A549 (cell line): ENCODE results near the gene INHBA. TPM values are rescaled to one million over a fixed set of nuclear protein-coding genes. Genes with fewer than 3 reads are reported as not detected.

ENCODE experiments used
- ATAC-seq, 2 experiments: fragments of 200-7000 bp in 1 of 2; fragments of >200 bp in 1 of 2; cut with Nextera tagmentation in 1 of 2; cut with Tn5 transposase in 1 of 2; 3 replicates each; pipeline versions ENCODE4 v1.8.0 to v1.9.1; 2018 to 2020; ENCODE audit warnings: mild to moderate bottlenecking in 1 of 2, moderate library complexity in 1 of 2
- CTCF ChIA-PET: fragments of 300-600 bp; sonication (Branson Sonifier 250); formaldehyde crosslinking; extraction: SDS; loops from one replicate; lab custom pipeline; 2021; ENCODE audit warnings: antibody characterized with exemption, inconsistent platforms; lab: Yijun Ruan, JAX
- POLR2A ChIA-PET: fragments of 350-600 bp; formaldehyde crosslinking; extraction: SDS; loops from one replicate; lab custom pipeline; 2021; ENCODE audit warnings: antibody characterized with exemption, inconsistent platforms; lab: Yijun Ruan, JAX
- DNase-seq, 2 experiments: peaks; one replicate each; pipeline versions ENCODE4 v3.0.0 to v3.0.0-alpha.2; 2011 to 2016; ENCODE audit warnings: low read depth in 1 of 2, low spot score in 1 of 2
- FAIRE-seq: peaks from 2 replicates; lab custom pipeline; 2011; peaks lifted over from hg19 to GRCh38; lab: Jason Lieb, UNC
- H3K27ac ChIP-seq, 2 experiments: fragments of >200 bp; sonication (Bioruptor Twin); formaldehyde crosslinking; 3 replicates each; pipeline ENCODE4 v1.5.1; 2016 to 2017
- H3K4me1 ChIP-seq: fragments of >200 bp; sonication (Bioruptor Twin); formaldehyde crosslinking; 3 replicates; pipeline ENCODE4 v1.6.1; 2016
- H3K4me2 ChIP-seq: fragments of >200 bp; sonication (Bioruptor Twin); formaldehyde crosslinking; 3 replicates; pipeline ENCODE4 v1.6.1; 2016
- H3K4me3 ChIP-seq: fragments of >200 bp; sonication (Bioruptor Twin); formaldehyde crosslinking; 3 replicates; pipeline ENCODE4 v1.5.1; 2016
- H3K9me3 ChIP-seq: fragments of >200 bp; sonication (Bioruptor Twin); formaldehyde crosslinking; 3 replicates; pipeline ENCODE4 v1.6.1; 2016
- CBX8 ChIP-seq: fragments of 200-600 bp; sonication (generic); IDR thresholded peaks from 2 replicates; pipeline ENCODE4 v1.6.1; 2016
- CEBPB ChIP-seq, 2 experiments: fragments of >200 bp in 1 of 2; sonication (Bioruptor Twin) in 1 of 2; formaldehyde crosslinking in 1 of 2; IDR thresholded peaks; 2 replicates each; pipeline ENCODE4 v1.6.1; 2012 to 2016
- CHD2 ChIP-seq: fragments of 150-350 bp; IDR thresholded peaks from 2 replicates; pipeline ENCODE4 v1.6.1; 2014; ENCODE audit warnings: low read length; ENCODE audit not compliant: partially characterized antibody
- EHF ChIP-seq: fragments of 250-450 bp; sonication (Bioruptor Pico); IDR thresholded peaks from 2 replicates; pipeline ENCODE4 v1.5.0; 2020; ENCODE audit warnings: mild to moderate bottlenecking
- EP300 ChIP-seq, 2 experiments: fragments of >200 bp; sonication (Bioruptor Twin); formaldehyde crosslinking; IDR thresholded peaks; 2 replicates in 1 of 2; 3 replicates in 1 of 2; pipeline ENCODE4 v1.6.1; 2016 to 2017
- GATA3 ChIP-seq: IDR thresholded peaks from 2 replicates; pipeline ENCODE4 v1.6.1; 2012; ENCODE audit warnings: borderline replicate concordance
- HOXB13 ChIP-seq: fragments of 250-450 bp; sonication (Bioruptor Pico); IDR thresholded peaks from 2 replicates; pipeline ENCODE4 v1.5.0; 2020; ENCODE audit warnings: low read depth, mild to moderate bottlenecking, moderate library complexity
- JUNB ChIP-seq: fragments of >200 bp; sonication (Bioruptor Twin); formaldehyde crosslinking; IDR thresholded peaks from 2 replicates; pipeline ENCODE4 v1.6.1; 2016
- KDM1A ChIP-seq: fragments of 200-600 bp; sonication (generic); IDR thresholded peaks from 2 replicates; pipeline ENCODE4 v1.6.1; 2016; ENCODE audit warnings: low read depth, mild to moderate bottlenecking
- MAFK ChIP-seq: fragments of 450-650 bp; IDR thresholded peaks from 2 replicates; pipeline ENCODE4 v1.6.1; 2014; ENCODE audit not compliant: partially characterized antibody
- MAZ ChIP-seq: fragments of 150-350 bp; IDR thresholded peaks from 2 replicates; pipeline ENCODE4 v1.6.1; 2014; ENCODE audit warnings: antibody characterized with exemption, low read depth, low read length, borderline replicate concordance
- MYC ChIP-seq: IDR thresholded peaks from 2 replicates; pipeline ENCODE4 v1.6.1; 2012; ENCODE audit warnings: mild to moderate bottlenecking, inconsistent platforms, low read length, improper control_type of control experiment, borderline replicate concordance
- NFE2L2 ChIP-seq: fragments of 150-350 bp; conservative IDR thresholded peaks from 2 replicates; pipeline ENCODE4 v1.6.1; 2014; ENCODE audit warnings: low read length
- NR3C1 ChIP-seq: fragments of >200 bp; sonication (Bioruptor Twin); formaldehyde crosslinking; IDR thresholded peaks from 3 replicates; pipeline ENCODE4 v1.6.1; 2017
- RAD21 ChIP-seq, 2 experiments: fragments of >200 bp in 1 of 2; sonication (Bioruptor Twin) in 1 of 2; formaldehyde crosslinking in 1 of 2; IDR thresholded peaks in 1 of 2; conservative IDR thresholded peaks in 1 of 2; 2 replicates in 1 of 2; 3 replicates in 1 of 2; pipeline ENCODE4 v1.6.1; 2012 to 2018; ENCODE audit warnings: inconsistent platforms in 1 of 2
- RARB ChIP-seq: fragments of 250-450 bp; sonication (Bioruptor Pico); IDR thresholded peaks from 2 replicates; pipeline ENCODE4 v1.8.0; 2021; ENCODE audit warnings: mild to moderate bottlenecking, moderate library complexity
- RCOR1 ChIP-seq: fragments of 150-350 bp; IDR thresholded peaks from 2 replicates; pipeline ENCODE4 v1.6.1; 2014; ENCODE audit warnings: antibody characterized with exemption, low read length, low read depth
- RNF2 ChIP-seq: fragments of 200-600 bp; sonication (generic); IDR thresholded peaks from 2 replicates; pipeline ENCODE4 v1.6.1; 2016; ENCODE audit warnings: low read depth, mild to moderate bottlenecking, antibody characterized with exemption, moderate library complexity, borderline replicate concordance
- SMC3 ChIP-seq: fragments of >200 bp; sonication (Bioruptor Twin); formaldehyde crosslinking; IDR thresholded peaks from 3 replicates; pipeline ENCODE4 v1.6.1; 2018; ENCODE audit warnings: inconsistent platforms
- TFCP2L1 ChIP-seq: fragments of 250-450 bp; sonication (Bioruptor Pico); IDR thresholded peaks from 2 replicates; pipeline ENCODE4 v1.5.0; 2021; ENCODE audit warnings: mild to moderate bottlenecking
- TP53 ChIP-seq: fragments of 250-450 bp; sonication (Bioruptor Pico); IDR thresholded peaks from 2 replicates; pipeline ENCODE4 v1.5.0; 2021; ENCODE audit warnings: mild to moderate bottlenecking, moderate library complexity
- ZC3H11A ChIP-seq: fragments of 450-650 bp; IDR thresholded peaks from 2 replicates; pipeline ENCODE4 v1.6.1; 2014; ENCODE audit warnings: antibody characterized with exemption, mild to moderate bottlenecking
- ZSCAN20 ChIP-seq: fragments of 250-450 bp; sonication (Bioruptor Pico); IDR thresholded peaks from 2 replicates; pipeline ENCODE4 v1.8.0; 2022; ENCODE audit warnings: mild to moderate bottlenecking, moderate library complexity
- WGBS: methylation state at CpG from one replicate; pipeline ENCODE4 v1.1.6; 2017; ENCODE audit errors: missing lambda C conversion rate; 5-methylcytosine and 5-hydroxymethylcytosine counted together
- polyA plus RNA-seq, 4 experiments: library from polyadenylated mRNA; depleted of rRNA in 3 of 4; stranded (reverse); fragments of >200 nt; fragmentation: RNase III in 1 of 4; extraction: RNeasy Plus Mini Kit Qiagen cat#74134 plus additional on column Dnase treatment in 1 of 4; gene quantifications; 2 replicates in 3 of 4; 3 replicates in 1 of 4; pipeline ENCODE4 v1.2.3, GENCODE V29; 2011 to 2017
- TF ChIP-seq, protein P1 (sequence below): IDR thresholded peaks from 2 replicates; pipeline ENCODE4 v1.6.1; 2012
- TF ChIP-seq, protein P2 (sequence below): fragments of >200 bp; sonication (Bioruptor Twin); formaldehyde crosslinking; IDR thresholded peaks from 3 replicates; pipeline ENCODE4 v1.5.1; 2016

The INHBA gene
- polyA plus RNA-seq, 2 of the 4 experiments (the other 2 are of a cell fraction), result 0.13 to 0.23 TPM

DNA sequence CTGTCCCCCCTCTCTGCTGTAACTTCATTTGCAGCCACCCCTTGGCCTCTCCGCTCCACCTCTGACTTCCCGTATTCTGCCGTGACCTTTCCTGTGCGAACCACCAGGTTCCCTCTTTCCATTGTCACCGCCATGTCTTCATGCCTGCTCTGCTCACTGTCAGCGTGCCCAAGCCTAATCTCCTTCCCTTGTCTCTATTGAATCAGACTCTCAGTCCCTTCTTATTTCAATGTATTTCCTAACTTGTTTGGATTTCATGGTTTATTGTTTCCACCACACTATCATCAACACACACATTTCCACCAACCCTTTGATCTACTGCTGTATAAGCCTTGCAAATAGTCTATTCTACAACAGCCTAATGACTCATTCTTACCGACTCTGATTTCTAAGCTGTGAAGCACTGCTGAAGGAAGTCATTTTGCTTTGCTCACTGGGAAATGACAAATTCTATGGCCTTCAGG lies 30.0 kb upstream of the INHBA start:
- H3K9me3 ChIP-seq, result no peaks in the 10 kb centered on the region
- CTCF ChIA-PET, result interaction anchor here (0.8 to 1.3 kb wide), 6 partner anchors 22 to 1500 kb away, joined by 3 to 8 read pairs (median 3); partner anchors contain the start of gene INHBA
- no peak overlapping the region for H3K4me3 ChIP-seq
- WGBS, result 54% methylated on average over 7 of the region's 7 CpGs
- ATAC-seq (no peak), DNase-seq (no peak), FAIRE-seq (no peak)
- POLR2A ChIA-PET, result no interaction called here
- no peak overlapping the region for H3K4me2 ChIP-seq
- H3K4me1 ChIP-seq, result no peaks in the 10 kb centered on the region
- TF ChIP-seq ZSCAN20 (CRISPR knock-in tag) (no peak), GATA3 (no peak), NFE2L2 (no peak), SMC3 (no peak), JUNB (no peak)
- H3K27ac ChIP-seq, result no peak overlapping the region

DNA sequence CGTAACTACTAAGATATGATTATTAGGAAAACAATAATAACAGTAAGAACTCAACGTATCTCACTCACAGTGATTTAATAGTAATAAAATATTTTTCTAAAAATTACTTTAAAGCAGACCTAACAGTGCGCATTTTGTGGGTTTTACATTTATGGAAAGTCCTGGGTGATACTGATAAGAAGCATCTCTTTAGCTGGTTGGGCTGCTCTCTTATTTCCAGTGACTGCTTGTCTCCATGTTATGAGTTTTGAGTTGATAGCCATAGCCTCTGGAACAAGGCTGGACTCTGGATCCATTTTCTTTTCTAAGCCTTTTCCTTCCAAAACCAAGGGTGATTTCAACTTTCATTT lies 29.5 kb upstream of the INHBA start:
- Histone ChIP-seq H3K27ac (no peak overlapping the region), H3K4me1 (no peaks in the 10 kb centered on the region), H3K4me2 (no peak overlapping the region), H3K4me3 (no peak overlapping the region), H3K9me3 (no peaks in the 10 kb centered on the region)
- FAIRE-seq, result no peak
- CTCF ChIA-PET, result interaction anchor here (0.8 to 1.3 kb wide), 7 partner anchors 16 to 1500 kb away, joined by 3 to 8 read pairs (median 3); partner anchors contain the start of gene INHBA
- 43% methylated on average over 3 of the region's 3 CpGs for WGBS
- no peak for ATAC-seq
- no peak for DNase-seq
- POLR2A ChIA-PET, result no interaction called here
- TF ChIP-seq TP53 (CRISPR knock-in tag) (no peak), RCOR1 (no peak), ZSCAN20 (CRISPR knock-in tag) (no peak), MYC (no peak), NR3C1 (no peak)
- TF ChIP-seq, protein P1, sequence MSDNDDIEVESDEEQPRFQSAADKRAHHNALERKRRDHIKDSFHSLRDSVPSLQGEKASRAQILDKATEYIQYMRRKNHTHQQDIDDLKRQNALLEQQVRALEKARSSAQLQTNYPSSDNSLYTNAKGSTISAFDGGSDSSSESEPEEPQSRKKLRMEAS, result no peak

DNA sequence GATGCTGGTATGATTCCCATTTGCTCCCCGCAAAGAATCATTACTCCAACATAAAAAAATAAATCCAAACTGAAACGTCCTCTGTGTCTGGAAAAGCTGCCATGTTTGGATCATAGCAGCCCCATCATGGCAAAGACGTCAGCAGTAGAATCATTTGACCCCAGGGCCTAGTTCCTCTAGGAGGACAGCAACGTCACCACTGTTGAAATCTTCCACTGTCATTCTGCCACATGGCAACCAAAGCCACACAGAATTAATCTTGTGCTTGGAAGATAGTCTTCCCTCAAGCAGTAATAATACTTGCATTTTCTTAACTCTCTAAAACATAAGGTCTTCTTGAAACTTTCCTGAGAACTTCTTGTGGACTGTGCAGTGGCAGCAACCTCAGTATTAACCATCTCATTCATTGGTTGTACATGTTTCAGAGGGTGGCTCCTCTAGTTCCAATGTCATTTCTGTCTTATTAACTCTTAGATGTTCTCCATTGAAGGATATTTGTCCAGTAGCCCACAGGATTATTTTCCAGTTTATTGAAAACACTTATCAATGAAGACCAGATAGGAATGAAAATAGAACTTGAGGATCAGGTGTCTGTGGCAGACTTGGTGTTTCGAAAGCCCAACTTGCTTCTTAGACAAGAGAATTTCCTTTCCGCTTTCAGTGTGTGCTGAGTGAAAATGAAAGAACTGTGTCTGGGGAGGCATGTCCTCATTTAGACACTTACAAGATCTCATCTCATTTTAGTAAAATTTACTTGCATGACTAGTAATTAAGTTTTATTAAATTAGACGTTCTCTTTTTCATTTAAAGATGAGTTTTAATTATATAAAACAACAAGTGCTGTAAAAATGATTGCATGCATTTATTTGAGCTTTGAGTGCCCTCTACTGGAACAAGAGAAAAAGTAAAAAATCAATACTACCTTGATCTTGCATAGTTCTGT lies 28.9 kb upstream of the INHBA start:
- no peaks in the 10 kb centered on the region for H3K9me3 ChIP-seq
- 20% methylated on average over 7 of the region's 7 CpGs for WGBS
- CTCF ChIA-PET, result interaction anchor here (0.8 to 1.3 kb wide), 8 partner anchors 15 to 1499 kb away, joined by 3 to 8 read pairs (median 3); partner anchors contain the start of gene INHBA
- H3K4me1 ChIP-seq, result no peaks in the 10 kb centered on the region
- no peak for ATAC-seq
- no peak overlapping the region for H3K4me2 ChIP-seq
- POLR2A ChIA-PET, result no interaction called here
- no peak overlapping the region for H3K4me3 ChIP-seq
- TF ChIP-seq, protein P2, sequence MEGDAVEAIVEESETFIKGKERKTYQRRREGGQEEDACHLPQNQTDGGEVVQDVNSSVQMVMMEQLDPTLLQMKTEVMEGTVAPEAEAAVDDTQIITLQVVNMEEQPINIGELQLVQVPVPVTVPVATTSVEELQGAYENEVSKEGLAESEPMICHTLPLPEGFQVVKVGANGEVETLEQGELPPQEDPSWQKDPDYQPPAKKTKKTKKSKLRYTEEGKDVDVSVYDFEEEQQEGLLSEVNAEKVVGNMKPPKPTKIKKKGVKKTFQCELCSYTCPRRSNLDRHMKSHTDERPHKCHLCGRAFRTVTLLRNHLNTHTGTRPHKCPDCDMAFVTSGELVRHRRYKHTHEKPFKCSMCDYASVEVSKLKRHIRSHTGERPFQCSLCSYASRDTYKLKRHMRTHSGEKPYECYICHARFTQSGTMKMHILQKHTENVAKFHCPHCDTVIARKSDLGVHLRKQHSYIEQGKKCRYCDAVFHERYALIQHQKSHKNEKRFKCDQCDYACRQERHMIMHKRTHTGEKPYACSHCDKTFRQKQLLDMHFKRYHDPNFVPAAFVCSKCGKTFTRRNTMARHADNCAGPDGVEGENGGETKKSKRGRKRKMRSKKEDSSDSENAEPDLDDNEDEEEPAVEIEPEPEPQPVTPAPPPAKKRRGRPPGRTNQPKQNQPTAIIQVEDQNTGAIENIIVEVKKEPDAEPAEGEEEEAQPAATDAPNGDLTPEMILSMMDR, result peak; percentile 46
- TF ChIP-seq ZC3H11A, result no peak
- peak; percentile 57 to 65 for TF ChIP-seq RAD21 (conservative IDR thresholded peaks at IDR 0.05 in 1 of 2, IDR thresholded peaks at IDR 0.05 in 1 of 2)
- peak; percentile 34; the same call in 1 of the 3 replicates for TF ChIP-seq SMC3
- TF ChIP-seq ZSCAN20 (CRISPR knock-in tag), result no peak
- no peak for FAIRE-seq
- DNase-seq, result no peak
- no peak overlapping the region for H3K27ac ChIP-seq

DNA sequence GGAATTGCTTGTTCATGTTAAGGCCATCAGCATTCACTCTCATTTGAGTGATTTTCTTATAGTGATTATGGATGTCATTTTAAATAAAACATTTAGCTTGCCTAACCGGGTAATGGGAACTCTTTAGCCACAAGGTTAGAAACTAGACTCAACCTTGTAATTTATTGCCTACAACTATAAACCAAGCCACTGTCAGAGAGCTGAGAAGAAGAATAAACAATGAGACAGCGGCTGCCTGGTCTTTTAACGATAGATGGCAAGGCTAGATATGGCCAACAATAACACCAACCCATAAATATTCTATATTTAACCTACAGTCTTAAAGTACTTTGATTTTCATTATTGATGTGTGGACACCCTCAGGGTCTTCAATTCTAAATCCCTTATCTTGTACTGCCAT lies 27.8 kb upstream of the INHBA start:
- 19% methylated on average over 3 of the region's 3 CpGs for WGBS
- no peak for FAIRE-seq

More for the DNA sequence above, 27.8 kb upstream of the INHBA start:
- DNase-seq (no peak), ATAC-seq (no peak)
- Histone ChIP-seq H3K9me3 (no peaks in the 10 kb centered on the region), H3K4me1 (no peaks in the 10 kb centered on the region)
- POLR2A ChIA-PET, result no interaction called here
- TF ChIP-seq RNF2 (no peak), CBX8 (no peak), RAD21 (conservative IDR thresholded peaks at IDR 0.05 in 1 of 2, IDR thresholded peaks at IDR 0.05 in 1 of 2) (no peak), MAFK (no peak), GATA3 (no peak), HOXB13 (CRISPR knock-in tag) (no peak), CHD2 (no peak), RARB (CRISPR knock-in tag) (no peak), KDM1A (no peak), TFCP2L1 (no peak), ZC3H11A (no peak), EHF (no peak), CEBPB (IDR thresholded peaks at IDR 0.05) (no peak), EP300 (IDR thresholded peaks at IDR 0.05) (no peak), MAZ (no peak)
- TF ChIP-seq, protein P2, result no peak
- TF ChIP-seq, all 56 proteins: peak for 0
- CTCF ChIA-PET, result interaction anchor here (1.0 kb wide), 1 partner anchor 25 kb away, joined by 3 read pairs; no protein-coding TSS in a partner anchor
- Histone ChIP-seq H3K4me3 (no peak overlapping the region), H3K27ac (no peak overlapping the region), H3K4me2 (no peak overlapping the region)
